Measurements from ENCODE around the gene PRR5L.

PRR5L gene

DNA sequence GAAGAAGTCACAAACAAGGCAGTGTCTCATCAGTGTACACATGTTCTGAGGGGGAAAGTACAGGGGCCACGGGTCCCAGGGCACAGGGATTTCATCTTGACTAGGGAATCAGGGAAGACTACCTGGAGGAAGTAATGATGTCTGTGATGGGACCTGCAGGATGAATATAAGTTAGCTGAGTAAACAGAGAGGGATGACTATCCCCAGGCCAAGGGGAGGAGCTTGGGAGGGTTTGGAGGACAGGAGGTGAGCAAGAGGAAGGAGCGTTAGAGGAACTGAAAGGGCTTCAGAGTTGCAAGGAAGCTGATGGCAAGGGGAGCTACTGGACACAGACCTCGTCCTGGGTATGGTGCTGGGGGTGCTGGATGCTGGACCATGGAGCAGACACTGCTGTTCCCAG, 157.6 kb downstream of the PRR5L start:
- TF ChIP-seq, protein P1, sequence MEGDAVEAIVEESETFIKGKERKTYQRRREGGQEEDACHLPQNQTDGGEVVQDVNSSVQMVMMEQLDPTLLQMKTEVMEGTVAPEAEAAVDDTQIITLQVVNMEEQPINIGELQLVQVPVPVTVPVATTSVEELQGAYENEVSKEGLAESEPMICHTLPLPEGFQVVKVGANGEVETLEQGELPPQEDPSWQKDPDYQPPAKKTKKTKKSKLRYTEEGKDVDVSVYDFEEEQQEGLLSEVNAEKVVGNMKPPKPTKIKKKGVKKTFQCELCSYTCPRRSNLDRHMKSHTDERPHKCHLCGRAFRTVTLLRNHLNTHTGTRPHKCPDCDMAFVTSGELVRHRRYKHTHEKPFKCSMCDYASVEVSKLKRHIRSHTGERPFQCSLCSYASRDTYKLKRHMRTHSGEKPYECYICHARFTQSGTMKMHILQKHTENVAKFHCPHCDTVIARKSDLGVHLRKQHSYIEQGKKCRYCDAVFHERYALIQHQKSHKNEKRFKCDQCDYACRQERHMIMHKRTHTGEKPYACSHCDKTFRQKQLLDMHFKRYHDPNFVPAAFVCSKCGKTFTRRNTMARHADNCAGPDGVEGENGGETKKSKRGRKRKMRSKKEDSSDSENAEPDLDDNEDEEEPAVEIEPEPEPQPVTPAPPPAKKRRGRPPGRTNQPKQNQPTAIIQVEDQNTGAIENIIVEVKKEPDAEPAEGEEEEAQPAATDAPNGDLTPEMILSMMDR (IDR thresholded peaks at IDR 0.05; ENCODE audit: extremely low read depth, insufficient read depth, missing control alignments), result no peak
- in situ Hi-C loops (cut with MboI; ENCODE audit: low pct_unique_long_range_greater_than_20kb, low sequenced_read_pairs, unreplicated experiment), result no loop called here
- no peak for DNase-seq (ENCODE audit: low spot score)

DNA sequence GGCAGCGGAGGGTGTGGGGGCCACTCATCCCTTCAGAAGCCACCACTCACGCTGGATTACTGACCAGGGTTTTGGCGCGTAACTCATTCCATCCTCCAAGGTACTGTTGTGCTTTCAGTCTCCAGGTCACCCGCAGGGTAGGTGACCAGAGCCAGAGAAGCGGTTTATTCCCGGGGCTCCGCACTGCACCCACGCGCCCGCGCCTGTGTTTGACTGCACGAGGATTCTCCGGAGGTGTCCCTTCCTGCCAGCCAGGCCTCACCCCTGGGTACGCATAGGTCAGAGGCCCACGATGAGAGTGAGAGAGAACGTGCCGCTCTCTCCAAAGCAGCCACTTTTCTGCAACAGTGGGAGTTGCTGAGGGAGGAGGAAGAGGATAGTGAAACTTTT, 158.5 kb downstream of the PRR5L start:
- in situ Hi-C loops (cut with MboI; ENCODE audit: low pct_unique_long_range_greater_than_20kb, low sequenced_read_pairs, unreplicated experiment), result no loop called here
- TF ChIP-seq, protein P1 (IDR thresholded peaks at IDR 0.05; ENCODE audit: extremely low read depth, insufficient read depth, missing control alignments), result no peak

DNA sequence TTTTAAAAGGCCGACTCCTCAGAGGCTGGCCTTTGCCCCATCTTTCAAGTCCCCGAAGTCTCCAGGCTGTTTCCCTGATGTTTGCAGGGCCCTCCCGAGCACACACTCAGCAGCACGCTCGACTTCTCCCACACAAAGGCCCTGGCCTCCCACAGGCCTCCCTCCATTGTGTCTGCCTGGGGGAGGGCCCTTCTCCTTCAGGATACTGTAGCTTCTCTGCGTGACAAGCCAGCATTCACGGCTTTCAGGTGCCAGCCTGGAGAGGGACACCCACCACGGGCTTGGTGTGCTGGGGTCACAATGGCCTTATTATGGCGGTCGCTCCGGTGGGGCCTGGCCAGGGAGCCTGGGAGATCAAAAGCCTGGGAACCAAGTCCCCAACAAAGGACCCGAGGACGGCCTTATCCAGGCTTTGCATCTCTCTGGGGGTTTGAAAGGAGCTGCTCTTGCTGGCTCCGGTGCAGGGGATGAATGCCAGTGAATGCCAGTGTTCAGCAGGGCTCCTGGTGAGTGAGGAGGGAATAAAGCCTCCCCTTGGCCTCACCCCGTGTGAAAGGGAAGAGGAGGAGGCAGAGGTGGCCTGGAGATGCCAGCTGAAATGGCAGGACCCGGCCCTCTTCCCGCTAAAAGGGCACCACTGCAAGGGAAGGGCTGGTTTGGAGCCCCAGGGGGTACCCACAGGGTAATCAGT, 159.0 kb downstream of the PRR5L start:
- TF ChIP-seq, protein P1 (IDR thresholded peaks at IDR 0.05; ENCODE audit: extremely low read depth, insufficient read depth, missing control alignments), result no peak
- no peak for DNase-seq (ENCODE audit: low spot score)
- in situ Hi-C loops (cut with MboI; ENCODE audit: low pct_unique_long_range_greater_than_20kb, low sequenced_read_pairs, unreplicated experiment), result no loop called here

More for the DNA sequence above, 158.5 kb downstream of the PRR5L start:
- no peak for DNase-seq (ENCODE audit: low spot score)

DNA sequence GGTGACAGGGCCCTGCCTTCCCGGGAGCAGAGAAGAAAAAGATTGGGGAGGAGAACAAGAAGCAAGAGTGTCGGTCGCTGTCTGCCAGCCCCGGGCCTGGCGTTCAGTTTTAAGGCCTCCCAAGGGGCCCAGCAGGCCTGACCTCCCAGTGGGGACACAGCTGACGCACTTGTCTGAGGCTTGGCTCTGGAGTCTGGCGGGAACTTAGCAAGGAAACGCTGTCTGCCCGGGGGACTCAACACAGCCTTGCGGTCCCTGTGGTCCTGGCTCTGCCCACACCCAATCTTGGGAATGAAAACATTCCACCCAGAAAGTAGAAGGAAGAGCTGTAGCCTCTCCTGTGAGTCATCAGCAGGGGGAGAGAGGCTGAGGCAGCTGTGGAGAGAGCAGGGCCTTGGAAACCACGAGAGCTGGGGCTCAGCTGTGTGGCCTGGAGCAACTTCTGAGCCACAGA, 159.6 kb downstream of the PRR5L start:
- in situ Hi-C loops (cut with MboI; ENCODE audit: low pct_unique_long_range_greater_than_20kb, low sequenced_read_pairs, unreplicated experiment), result no loop called here
- no peak for DNase-seq (ENCODE audit: low spot score)

DNA sequence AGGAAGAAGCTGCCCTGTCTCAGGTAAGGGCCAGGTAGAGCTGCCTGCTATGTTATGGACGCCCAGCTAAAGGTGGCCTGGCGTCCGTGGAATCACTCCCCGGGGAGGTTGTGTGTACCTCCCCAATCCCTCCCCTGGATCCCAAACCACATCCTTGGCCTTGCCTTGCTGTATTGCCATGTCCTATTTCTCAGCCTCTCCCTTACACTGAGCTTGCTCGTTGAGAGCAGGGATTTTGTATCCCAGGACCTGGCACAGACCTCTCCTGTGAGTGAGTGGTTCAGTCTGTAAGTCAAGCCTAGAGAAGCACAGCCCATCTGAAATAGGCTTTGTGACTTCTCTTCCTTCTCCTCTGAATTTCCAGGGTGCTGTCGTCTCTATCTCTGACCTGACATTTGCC, 160.1 kb downstream of the PRR5L start:
- in situ Hi-C loops (cut with MboI; ENCODE audit: low pct_unique_long_range_greater_than_20kb, low sequenced_read_pairs, unreplicated experiment), result no loop called here
- no peak for DNase-seq (ENCODE audit: low spot score)
- TF ChIP-seq, protein P1 (IDR thresholded peaks at IDR 0.05; ENCODE audit: extremely low read depth, insufficient read depth, missing control alignments), result no peak

More for the DNA sequence above, 159.6 kb downstream of the PRR5L start:
- TF ChIP-seq, protein P1 (IDR thresholded peaks at IDR 0.05; ENCODE audit: extremely low read depth, insufficient read depth, missing control alignments), result no peak

DNA sequence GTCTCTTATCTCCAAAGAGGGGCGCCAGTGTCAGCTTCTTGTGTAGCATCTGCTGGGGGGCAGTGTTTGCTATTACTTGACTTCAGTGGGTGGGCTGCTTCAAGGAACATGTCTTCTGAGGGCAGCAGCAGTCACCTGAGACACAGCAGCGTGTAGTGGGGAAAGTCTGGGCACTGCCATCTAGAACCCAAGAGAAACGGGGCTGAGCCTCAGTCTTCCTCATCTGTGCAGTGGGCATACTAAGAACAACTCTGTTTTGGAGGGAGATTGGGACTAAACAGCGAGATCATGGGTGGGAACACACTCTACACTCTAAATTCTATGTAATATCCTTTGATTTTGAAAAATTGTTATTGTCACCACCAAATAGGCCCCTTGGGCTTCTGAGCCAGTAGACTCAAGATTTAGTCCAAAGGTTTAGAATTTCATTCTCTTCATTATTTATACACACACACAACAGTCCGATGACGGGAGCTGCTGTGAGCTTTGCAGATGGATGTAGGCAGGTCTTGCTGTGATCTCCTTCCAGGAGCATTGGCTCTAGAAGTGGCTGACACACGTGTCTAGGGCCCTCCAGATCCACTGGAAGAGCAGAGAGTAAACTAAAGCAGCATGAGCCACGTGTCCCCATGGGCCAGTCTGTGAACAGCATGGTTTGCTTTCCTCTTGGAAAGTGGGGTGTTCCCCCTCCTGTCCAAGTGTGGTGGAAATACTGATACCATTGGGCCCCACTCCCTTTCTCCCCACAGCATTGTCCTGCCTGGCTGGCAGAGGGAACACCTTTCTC, 162.2 kb downstream of the PRR5L start:
- TF ChIP-seq, protein P1 (IDR thresholded peaks at IDR 0.05; ENCODE audit: extremely low read depth, insufficient read depth, missing control alignments), result no peak
- DNase-seq (ENCODE audit: low spot score), result no peak
- in situ Hi-C loops (cut with MboI; ENCODE audit: low pct_unique_long_range_greater_than_20kb, low sequenced_read_pairs, unreplicated experiment), result no loop called here

All from GM13977 (cell line).